ENCODE results near the gene MED20.

MED20 gene

DNA sequence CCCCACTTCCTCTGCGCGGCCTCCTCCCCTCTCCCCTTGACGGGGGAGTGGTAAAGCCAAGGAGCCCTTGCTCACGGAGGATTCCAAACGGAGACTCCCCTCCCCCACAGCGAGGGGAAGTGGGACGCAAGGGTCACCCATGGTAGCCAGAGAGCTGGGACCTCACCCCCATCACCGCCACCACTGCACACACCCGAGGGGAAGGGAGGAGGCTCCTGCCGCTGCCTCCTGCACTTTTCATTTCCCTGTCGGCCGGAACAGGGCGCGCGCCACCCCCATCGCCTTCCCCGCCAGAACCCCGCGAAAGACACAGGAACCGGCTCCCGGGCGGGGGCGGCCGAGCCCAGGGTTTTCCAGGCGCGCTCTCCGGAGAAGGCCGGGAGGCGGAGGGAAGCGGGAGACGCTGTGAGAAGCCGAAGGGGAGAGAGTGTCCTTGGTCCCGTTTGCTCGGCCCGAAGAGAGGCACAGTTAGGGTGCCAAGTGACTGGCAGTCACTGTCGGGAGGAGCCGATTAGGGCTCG lies 19.9 kb upstream of the MED20 start:
- peak; percentile 59 for DNase-seq

DNA sequence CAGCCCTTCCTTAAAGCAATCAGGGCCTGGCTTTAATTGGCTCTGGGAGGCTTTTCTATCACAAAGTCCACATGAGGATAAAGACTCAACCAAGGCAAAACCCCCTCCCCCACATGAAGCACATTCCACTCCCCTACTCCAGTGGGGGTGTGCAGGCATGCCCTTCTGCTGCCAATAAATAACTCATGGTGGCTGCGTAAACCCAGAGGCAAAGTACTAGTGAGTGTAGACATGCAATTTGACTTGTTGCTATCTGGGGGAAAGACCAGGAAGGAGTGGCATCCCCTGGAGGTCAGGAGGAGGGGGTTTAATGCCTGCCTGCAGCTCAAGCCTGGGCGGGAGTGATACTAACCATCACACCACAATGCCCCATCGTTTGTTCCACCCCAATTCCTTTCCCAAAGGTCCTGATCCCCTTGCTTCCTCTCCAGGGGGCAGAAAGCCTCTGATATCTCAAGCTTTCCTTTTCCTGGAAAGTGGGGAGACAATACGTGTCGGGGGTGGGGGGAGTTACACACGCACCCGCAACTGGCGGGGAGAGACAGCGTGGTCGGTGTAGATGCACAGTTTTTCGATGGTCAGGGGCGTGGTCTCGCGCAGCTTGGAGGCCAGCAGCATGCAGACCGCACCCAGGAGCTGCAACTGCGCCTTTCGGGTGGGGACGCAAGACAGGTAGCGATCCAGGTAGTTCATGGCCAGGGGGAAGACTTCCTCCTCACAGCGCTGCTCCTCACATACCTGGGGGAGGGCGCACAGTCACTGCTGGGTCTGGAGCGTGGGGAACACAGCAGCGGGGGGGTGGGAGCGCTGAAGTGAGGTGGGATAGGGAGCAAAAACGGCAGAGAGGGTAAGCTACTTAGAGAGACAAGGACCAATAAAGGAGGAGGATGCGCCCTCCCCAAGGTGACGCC lies 19.2 kb upstream of the MED20 start:
- DNase-seq, result peak; percentile 24

DNA sequence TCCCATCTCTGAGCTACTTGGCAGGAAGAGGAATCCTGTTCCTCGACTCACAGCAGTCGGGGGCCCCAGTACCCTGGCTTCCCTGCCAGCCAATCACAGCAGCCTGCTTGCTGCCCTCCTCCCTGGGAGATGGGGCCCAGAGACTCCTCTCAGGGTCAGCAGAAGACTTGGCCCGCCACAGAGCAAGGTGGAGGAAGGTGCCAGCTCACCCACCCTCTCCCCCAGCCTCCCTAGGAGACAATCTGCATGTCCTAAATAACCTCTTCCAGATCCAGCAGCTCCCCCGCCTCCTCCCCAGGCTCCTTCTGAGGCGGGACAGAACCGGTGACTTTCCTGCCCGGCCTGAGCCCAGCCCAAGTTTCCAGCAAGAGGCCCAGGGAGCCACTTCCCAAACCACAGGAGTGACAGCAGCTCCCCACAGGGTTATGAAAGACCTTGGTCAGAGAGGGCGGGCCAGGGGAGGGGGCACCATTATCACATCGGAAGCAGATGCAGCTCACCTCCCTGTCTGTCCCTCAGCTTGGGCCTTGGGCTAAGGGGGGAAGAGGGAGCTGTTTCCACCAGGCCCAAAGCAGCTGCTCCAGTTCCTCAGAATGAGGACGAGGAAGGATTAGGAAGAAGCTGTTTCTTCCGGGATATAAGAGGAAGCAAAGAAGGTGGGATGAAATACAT lies 18.4 kb upstream of the MED20 start:
- no peak for DNase-seq

DNA sequence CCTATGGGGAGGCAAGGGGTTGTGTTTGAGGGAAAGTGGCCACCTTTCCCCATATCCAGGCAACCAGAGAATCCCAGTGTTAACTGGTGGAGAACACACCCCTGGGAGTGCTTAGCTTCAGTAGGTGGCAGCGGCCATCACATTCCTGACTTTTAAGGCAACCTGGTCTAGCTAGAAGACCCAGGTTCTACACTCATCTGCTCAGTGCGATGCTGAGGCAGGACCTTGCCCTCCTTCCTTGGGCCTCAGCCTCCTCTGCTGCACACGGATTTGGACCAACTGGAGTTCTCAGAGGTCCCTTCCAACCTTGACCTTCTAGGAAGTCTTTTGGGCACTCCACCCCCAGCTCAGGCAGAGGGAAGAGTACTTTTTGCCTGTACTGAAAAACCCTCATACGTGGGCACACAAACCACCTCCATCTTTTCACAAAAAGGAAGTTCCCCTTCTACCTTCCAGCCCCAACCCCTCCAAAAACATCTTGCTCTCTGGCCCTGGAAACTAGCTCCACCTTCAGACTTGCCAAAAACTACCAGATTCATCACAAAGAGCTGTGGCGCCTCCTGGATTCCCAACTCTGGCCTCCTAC lies 17.7 kb upstream of the MED20 start:
- no peak for DNase-seq

DNA sequence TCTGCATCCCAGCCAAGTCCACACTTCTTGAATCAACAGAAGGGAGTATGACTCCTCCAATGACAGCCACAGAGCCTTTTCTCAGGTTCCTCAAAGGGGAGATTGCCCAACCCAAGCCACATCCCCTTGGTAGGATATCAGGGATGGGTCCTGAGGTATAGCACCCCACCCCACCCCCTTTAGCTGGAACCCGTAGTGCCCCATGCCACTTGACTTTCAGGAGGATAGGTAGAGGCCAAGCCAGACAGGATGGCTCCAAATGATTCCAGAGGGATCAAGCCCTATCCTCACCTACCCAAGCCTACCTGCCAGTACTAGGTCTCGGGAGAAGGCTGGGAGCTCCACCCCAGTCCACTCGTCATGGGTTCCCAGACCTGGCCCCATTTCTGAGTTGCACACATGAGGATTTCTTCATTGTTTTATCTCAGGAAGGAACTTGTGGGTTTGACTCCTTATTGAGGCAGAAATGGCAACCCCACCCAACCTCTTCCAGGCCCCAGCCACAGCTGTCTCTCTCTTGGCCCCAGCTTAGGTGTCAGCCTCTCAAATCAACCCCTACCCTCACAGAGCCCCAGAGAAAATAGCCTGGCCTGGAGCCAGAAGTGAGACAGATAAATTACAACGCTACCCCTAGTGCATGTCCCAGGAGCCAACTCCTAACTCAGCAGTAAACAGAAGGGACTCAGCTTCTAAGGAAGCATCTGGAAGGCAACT lies 17.1 kb upstream of the MED20 start:
- peak; percentile 47 for DNase-seq

DNA sequence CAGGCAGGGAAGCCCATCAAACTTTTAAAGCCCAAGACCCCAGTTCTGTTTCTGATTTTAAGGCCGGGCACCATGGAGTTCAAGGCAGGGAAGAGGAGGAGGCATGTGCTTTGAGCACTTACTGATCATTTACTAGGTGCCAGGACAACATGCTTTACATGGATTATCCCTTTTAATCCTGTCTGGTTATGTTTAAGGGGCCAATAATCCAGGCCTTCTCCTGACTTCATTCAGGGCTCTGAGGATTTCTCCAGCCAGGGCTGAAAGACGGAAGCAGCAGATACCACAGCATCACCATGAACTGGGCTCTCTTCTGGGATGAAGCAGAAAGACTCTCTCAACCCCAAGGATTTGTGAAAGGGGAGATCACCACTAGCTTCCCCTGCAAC lies 16.5 kb upstream of the MED20 start:
- DNase-seq, result no peak

DNA sequence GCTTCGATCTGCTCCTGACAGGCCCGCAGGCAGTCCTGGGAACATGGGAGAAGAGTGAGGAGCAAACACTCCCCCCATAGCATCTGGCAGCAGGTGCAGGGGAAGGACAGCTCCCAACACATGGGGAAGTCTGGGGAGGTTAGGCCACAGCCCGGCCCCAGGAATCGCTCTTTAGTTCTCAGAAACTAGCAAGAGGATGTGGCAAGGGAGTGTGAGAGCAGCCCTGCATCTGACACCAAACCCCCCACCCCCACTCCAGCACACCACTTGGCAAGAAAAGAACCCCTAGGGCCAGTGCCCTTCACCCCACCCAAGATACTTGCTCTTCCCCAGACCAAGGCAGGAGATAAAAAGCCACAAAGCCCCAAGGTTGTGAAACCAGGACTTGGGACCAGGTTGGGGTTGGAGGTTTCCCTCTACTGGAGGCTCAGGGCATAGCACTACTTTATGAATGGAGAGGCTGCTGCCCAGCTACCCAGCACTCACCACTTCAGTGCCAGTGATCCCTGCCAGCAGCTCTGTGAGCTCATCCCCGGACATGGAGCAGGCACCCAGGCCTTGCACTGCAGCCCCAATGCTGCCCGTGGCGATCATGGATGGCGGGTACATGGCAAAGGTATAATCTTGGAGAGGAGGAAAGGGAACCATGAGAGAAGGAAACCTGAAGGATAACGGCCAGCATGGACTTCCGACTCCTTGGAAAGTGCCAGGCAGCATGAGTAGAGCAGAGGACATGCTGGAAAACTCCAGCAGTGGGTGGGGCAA lies 15.3 kb upstream of the MED20 start:
- DNase-seq, result peak; percentile 56

DNA sequence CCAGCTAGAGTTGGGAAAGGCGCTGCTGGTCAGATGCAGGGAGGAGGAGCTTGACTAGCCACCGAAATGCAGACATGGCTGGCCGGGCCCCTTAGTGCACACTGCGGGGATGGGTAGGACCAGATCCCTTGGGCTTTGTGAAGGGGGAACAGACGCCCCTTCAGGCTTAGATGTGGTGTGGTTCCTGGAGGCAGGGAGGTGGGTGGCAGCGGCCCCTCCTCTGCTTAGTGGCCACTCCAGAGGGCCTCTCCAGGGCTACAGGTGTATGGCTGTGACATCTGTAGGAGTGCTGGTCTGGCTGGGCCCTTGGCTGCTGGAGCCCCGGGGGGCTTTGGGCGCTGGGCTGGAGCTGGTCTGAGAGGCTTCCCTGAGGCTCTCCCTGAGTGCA lies 14.7 kb upstream of the MED20 start:
- no peak for DNase-seq

DNA sequence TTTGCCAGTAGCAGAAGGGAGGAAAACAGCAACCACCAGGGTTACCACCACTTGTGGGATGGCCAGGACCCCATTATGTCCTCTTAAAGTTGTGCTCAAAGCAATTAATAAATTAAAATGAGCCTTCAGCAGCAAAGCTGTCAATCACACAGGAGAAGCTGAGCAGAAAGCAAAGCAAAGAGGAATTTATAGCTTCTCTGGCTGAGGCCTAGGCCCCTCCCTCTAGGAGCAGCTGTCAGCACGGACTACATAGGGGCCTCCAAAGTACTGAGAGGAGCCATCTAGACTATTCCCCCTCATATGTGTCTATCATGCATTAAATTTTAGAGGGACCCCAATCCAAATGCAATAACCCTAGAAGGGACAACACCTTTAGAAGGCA lies 14.2 kb upstream of the MED20 start:
- DNase-seq, result no peak

DNA sequence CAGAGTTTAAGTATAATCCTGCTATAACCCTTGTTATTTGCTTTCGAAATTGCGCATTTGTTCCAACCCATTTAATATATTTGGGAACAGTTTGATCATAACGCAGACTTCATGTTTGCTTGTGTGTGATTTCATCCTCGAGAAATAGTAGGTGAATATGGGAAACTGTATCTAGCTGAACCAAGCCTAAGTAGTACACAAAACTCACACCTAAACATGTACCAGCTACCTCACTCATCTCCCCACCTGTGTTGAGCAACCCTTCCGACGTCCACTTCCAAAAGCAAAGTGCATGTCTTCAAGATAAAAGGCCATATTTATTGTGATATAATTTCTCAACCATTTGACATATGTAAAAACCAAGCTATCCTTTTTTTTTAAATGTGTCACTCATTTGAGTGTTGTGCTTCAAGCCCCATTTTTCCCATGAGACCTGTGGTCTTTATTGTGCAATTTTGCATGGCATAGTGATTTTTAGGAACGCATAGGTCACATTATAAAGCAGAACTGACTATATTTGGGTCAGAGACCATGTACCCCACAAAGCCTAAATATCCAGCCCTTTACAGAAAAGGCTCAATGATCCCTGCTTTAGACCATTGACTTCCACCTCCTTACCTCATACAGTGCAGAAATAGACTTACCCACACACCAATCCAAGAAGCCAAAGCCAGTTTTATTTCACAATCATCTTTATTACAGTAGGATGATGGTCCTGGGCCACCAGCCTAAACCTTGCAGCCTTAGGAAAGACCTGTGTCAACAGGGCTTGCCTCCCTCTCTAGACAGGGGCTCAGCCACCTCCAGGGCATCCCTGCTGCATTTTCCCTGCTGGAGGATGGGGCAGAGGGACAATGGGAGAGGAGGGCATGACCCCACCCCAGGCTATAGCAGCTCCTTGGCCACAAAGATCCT lies 13.6 kb upstream of the MED20 start:
- no peak for DNase-seq

DNA sequence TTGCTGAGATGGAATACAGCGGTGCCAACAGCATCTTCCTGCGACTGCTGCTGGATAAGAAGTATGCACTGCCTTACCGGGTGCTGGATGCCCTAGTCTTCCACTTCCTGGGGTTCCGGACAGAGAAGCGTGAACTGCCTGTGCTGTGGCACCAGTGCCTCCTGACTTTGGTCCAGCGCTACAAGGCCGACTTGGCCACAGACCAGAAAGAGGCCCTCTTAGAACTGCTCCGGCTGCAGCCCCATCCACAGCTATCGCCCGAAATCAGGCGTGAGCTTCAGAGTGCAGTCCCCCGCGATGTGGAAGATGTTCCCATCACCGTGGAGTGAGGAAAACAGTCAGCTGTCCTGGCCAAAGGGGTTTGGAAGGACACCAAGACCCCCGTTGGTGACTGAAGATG lies 11.4 kb upstream of the MED20 start:
- DNase-seq, result no peak

DNA sequence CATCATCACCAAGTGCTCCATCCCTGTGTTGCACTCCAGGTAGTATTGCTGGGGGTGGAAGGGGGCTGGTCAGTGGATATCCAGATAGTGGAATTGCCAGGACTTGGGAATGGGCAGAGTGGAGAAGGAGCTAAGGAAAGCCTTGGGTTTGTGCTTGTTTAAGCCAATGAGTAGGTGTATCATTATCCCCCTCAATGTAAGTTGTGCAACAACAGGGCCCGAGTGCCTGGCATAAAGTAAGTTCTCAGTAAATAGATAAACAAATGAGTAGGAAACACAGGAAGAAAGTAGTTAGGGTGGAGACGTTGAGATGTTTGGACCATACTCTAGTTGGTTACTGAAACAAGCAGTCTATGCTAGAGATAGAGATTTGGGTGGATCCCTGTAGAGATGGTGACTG lies 10.9 kb upstream of the MED20 start:
- no peak for DNase-seq

DNA sequence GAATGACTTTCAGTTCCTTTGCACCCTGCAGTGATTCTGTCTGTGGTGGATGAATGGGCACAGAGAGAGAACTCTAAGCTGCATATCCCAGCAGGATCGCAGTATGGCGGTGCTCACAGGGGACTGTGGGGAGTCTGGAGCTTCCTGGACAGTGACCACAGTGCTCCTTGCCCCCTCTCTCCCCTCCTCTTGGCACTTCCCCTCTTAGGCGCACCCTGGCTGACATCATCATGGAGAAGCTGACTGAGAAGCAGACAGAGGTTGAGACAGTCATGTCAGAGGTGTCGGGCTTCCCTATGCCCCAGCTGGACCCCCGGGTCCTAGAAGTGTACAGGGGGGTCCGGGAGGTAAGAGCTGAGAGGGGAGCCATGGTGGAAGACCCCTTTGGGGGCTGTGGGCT lies 9.0 kb upstream of the MED20 start:
- DNase-seq, result no peak

DNA sequence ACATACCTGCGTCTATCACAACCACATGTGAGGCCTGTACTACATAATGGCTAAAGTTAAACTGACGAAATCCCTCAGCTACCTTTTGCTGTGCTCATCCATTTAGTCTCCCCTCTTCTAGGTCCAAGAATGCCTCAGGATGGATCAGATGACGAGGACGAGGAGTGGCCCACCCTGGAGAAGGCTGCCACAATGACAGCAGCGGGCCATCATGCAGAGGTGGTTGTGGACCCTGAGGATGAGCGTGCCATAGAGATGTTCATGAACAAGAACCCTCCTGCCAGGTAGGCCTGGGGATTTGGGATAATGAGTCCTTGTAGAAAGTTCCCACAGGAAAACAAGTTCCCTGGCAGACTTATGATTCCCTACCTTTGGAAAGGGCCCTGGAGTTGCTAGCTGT lies 6.3 kb upstream of the MED20 start:
- no peak for DNase-seq

DNA sequence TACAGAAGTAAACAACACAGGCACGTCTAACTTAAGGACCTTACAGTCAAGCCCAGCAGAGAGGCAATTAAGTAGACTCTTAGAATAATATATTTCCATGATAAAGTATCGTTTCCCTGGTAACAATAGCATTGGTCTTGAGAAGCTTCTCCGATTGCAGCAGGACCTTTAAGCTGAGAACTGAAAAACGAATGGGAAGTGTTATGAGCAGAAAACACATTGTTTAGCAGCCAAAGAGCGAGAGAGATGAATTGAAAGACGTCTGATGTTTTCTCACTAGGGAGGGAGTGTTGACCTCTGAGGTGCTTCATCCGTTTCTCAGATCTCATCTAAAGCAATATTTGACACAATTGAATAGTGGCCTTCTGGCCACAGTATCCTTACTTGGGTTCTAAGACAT lies 1.2 kb upstream of the MED20 start:
- DNase-seq, result no peak

DNA sequence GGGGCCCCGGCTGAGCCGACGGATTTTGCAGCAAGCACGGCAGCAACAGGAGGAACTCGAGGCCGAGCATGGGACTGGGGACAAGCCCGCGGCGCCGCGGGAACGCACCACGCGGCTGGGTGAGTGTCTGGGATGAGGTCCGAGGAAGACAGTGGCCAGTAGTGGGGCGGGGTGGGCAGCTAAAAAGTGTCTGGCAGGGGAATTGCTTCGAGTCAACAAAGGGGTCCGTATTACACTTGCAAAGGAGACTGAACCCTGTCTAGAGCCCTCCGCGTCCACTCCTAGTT lies 716 bp upstream of the MED20 start:
- no peak for DNase-seq

DNA sequence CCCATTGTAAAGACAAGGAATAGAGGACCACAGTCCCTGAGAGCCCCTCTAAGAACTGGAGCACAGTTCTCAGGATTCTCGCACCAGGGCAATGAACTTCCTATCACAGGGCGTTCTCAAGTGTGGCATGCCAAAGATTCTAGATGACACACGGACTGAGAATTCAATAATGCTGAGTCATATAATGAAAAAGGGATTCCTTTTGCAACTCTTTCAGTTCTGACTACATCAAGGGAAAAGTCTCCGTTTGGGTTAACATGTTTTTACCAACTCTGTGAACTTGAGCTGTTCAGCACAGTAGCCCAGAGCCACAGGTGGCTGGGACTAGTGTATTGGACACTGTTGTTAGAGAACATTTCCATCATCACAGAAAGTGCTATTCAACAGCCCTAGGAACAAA lies 3.4 kb downstream of the MED20 start:
- DNase-seq, result no peak

DNA sequence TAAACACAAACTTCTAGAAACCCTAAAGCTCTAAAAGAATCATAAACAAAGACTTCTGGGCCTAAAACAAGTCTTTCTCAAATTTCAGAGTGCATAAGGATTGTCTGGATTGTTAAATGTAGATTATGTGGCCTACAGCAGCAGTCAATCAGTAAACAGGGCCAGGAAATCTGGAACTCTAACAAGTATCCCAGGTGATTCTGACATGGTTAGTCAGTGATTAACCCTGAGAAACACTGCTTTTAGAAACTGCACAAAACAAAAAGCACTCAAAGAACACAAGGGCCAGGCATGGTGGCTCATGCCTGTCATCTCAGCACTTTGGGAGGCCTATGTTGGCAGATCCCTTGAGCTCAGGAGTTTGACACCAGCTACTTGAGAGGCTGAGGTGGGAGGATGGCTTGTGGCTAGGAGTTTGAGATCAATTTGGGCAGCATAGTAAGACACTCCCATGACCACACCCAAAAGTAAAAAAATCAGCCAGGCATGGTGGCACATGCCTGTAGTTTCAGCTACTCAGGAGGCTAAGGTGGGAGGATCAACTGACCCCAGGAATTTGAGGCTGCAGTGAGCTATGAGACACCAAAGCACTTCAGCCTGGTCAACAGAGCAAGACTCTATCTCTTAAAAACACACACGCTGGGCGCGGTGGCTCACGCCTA lies 5.9 kb downstream of the MED20 start:
- DNase-seq, result no peak

DNA sequence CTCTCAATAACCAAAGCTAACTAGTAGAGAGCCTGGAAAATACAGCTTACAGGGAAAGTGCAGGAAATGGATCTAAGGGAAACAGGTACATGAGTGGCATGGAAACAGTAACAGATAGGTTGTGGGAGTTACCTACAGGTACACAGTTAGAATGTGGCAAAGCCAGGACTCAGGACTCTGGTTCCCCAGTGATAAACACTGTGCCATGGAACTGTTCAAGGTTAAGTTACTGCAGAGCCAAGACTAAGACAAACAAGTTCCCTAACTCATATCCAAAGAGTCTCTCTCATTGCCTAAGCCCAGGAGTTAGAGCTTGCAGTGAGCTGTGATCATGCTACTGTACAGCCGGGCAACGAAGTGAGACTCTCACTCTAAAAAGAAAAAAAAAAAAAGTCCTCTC lies 6.6 kb downstream of the MED20 start:
- no peak for DNase-seq

DNA sequence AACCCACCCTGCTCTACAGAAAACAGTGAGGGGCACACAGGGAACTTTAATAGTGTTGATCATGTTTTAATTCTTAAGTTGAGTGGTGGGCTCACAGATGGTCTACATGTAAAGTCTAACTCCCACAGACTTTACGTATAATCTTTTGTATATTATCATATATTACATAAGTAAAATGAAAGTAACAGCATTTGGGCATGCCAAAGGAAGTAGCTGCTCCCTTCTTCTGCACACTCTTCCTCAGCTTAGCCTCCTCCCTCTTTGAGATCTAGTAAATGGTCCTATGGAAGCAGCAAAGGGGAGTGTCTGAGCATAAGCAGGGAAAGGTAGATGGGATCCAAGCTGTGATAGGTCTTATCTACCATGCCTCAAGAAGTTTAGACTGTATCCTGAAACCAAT lies 11.2 kb downstream of the MED20 start:
- no peak for DNase-seq

DNA sequence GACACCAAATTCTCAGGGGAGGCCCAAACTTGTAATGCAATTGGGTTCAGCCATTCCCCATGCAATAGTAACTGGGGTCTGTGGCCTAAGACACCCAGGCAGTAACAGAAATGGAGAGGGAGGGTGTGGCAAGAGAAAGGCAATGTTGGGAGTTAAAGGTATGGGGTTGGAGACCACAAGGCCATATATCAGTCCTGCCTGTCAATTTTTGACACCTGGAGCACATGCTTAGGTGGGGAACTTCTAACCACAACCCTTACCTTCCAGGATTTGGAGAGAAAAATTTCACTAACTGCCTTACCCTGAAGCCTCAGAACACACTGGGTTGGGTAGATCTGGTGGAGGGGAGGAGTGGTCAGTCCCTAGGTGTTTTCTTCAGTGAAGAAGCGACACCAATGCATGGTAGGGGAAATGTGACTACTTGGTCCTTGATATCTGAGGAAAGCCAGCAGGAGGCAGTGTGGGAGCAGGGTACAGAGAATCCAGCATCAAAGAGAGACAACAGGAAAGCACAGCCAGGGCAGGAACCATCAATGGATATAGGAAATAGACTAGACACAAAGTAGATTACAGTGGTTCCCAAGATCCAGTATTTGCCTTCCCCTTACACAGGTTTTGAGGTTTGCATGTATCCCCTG lies 18.9 kb downstream of the MED20 start:
- peak; percentile 63 for DNase-seq
